Vagina (tissue), 2 donors: ENCODE measurements around the gene MUC13. TPM values are rescaled to one million over a fixed set of nuclear protein-coding genes. Genes with fewer than 3 reads are reported as not detected.

Source experiments
- DNase-seq, 2 donors: peaks; one replicate each; pipeline ENCODE4 v3.0.0-alpha.2; 2017; ENCODE audit errors: extremely low spot score in 2 of 2
- H3K27ac ChIP-seq: fragments of 200-600 bp; sonication (generic); one replicate; pipeline ENCODE4 v1.5.1; 2019
- H3K27me3 ChIP-seq: fragments of 200-600 bp; sonication (generic); one replicate; pipeline ENCODE4 v1.5.1; 2019
- H3K36me3 ChIP-seq, 2 donors: fragments of 200-600 bp; sonication (generic); one replicate each; pipeline ENCODE4 v1.5.1; 2017 to 2019
- H3K4me1 ChIP-seq: fragments of 200-600 bp; sonication (generic); one replicate; pipeline ENCODE4 v1.5.1; 2019
- H3K4me3 ChIP-seq, 2 donors: fragments of 200-600 bp; sonication (generic); 1 replicate in 1 of 2; 2 replicates in 1 of 2; pipeline ENCODE4 v1.5.1; 2016 to 2019
- H3K9me3 ChIP-seq: fragments of 200-600 bp; sonication (generic); one replicate; pipeline ENCODE4 v1.5.1; 2019
- POLR2A ChIP-seq, 2 donors: fragments of 450-650 bp; IDR thresholded peaks; one replicate each; pipeline ENCODE4 v1.6.1; 2017; ENCODE audit warnings: antibody characterized with exemption in 2 of 2, mild to moderate bottlenecking in 2 of 2, moderate library complexity in 2 of 2
- POLR2AphosphoS5 ChIP-seq, 2 donors: sonication (generic); formaldehyde crosslinking; IDR thresholded peaks; one replicate each; pipeline ENCODE4 v1.9.0; 2017; ENCODE audit warnings: antibody characterized with exemption in 2 of 2, mild to moderate bottlenecking in 2 of 2, low read depth in 1 of 2; ENCODE audit not compliant: insufficient read depth in 1 of 2
- intact Hi-C: fragments of 100-400 bp; cut with DNase I; formaldehyde crosslinking; loops from one replicate; pipeline ENCODE4 v1.15.1; 2023
- total RNA-seq: library from RNA; depleted of rRNA; stranded (reverse); fragments of >200 nt; gene quantifications from one replicate; pipeline ENCODE4 v1.2.3, GENCODE V29; 2016
- TF ChIP-seq, protein P1 (sequence below), 3 experiments: fragments of 450-650 bp in 2 of 3; fragments of 200-600 bp in 1 of 3; sonication (generic) in 1 of 3; IDR thresholded peaks; one replicate each; pipeline ENCODE4 v1.5.1; 2017 to 2019; ENCODE audit warnings: antibody characterized with exemption in 3 of 3, mild to moderate bottlenecking in 2 of 3, moderate library complexity in 2 of 3

MUC13 gene
- total RNA-seq, 1 donor from 2014 or later, result not detected

DNA sequence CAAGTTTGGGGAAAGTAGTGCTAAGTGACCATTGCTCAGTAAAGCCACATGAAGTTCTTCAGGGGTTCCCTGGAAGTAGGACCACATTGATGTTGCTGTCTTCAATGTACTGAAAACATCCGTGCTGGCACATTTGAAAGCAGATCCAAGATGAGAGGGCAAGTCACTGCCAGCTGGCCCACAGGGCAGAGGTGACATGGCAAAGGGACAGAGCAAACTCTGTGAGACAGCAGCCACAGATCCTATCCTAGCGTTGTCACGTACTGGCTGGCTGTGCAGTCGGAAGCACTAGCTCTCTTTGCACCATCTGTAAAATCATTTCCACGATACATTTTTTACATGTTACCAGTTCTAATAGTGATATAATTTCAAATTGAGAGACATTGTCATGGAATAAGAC lies 13.8 kb downstream of the MUC13 start:
- DNase-seq, result no peak
- Histone ChIP-seq H3K4me1 (no peaks in the 10 kb centered on the region), H3K4me3 (no peak overlapping the region), H3K9me3 (no peaks in the 10 kb centered on the region), H3K27ac (no peak overlapping the region), H3K36me3 (no peaks in the 10 kb centered on the region), H3K27me3 (no peaks in the 10 kb centered on the region)
- TF ChIP-seq POLR2AphosphoS5 (IDR thresholded peaks at IDR 0.05; ENCODE audit: insufficient read depth in 1 of 2, low read depth in 1 of 2) (no peak), POLR2A (IDR thresholded peaks at IDR 0.05) (no peak)
- TF ChIP-seq, protein P1, sequence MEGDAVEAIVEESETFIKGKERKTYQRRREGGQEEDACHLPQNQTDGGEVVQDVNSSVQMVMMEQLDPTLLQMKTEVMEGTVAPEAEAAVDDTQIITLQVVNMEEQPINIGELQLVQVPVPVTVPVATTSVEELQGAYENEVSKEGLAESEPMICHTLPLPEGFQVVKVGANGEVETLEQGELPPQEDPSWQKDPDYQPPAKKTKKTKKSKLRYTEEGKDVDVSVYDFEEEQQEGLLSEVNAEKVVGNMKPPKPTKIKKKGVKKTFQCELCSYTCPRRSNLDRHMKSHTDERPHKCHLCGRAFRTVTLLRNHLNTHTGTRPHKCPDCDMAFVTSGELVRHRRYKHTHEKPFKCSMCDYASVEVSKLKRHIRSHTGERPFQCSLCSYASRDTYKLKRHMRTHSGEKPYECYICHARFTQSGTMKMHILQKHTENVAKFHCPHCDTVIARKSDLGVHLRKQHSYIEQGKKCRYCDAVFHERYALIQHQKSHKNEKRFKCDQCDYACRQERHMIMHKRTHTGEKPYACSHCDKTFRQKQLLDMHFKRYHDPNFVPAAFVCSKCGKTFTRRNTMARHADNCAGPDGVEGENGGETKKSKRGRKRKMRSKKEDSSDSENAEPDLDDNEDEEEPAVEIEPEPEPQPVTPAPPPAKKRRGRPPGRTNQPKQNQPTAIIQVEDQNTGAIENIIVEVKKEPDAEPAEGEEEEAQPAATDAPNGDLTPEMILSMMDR (IDR thresholded peaks at IDR 0.05), result no peak
- intact Hi-C loops, result no loop called here

DNA sequence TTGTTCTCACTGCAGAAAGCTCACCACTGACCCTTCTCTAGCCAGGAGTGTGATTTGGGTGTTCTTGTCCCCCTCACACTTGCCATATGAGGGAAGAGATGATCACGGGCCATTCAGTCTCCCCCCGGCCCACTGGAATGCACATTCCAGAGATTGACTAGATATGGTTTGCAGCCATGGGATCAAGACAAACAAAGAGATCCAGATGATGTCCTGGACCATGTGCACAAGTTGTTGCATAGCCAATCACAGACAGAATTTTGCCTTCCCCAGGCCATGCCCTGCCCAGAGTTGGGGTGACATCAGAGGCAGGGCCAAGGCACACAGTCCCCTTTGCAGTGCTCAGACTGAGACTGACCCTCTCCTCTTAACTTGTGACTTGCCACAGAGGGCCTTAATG lies 14.8 kb downstream of the MUC13 start:
- Histone ChIP-seq H3K36me3 (no peaks in the 10 kb centered on the region), H3K27ac (no peak overlapping the region), H3K9me3 (no peaks in the 10 kb centered on the region), H3K4me3 (no peak overlapping the region), H3K27me3 (no peaks in the 10 kb centered on the region), H3K4me1 (no peaks in the 10 kb centered on the region)
- intact Hi-C loops, result no loop called here
- TF ChIP-seq POLR2A (IDR thresholded peaks at IDR 0.05), result no peak
- TF ChIP-seq POLR2AphosphoS5 (IDR thresholded peaks at IDR 0.05; ENCODE audit: insufficient read depth in 1 of 2, low read depth in 1 of 2), result no peak
- TF ChIP-seq, protein P1 (IDR thresholded peaks at IDR 0.05), result no peak
- DNase-seq, result no peak

DNA sequence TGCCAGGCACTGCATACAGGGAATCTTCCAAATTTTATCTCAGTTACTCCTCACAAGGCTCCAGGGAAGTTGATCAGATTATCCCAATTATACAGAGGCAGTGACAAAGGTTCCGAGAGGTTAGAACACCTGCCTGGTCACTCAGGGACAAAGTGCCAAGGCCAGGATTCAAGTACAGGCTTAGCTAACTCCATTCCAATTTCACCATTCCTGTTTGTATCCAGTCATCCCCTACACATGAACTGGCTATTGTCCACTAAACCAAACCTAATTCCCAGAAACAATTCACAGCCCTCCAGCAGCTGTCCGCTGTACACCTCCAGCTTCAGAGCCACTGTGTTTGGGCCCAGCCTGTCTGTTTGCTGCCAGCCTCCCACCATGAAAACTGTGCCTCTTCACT lies 16.0 kb downstream of the MUC13 start:
- DNase-seq, result no peak
- H3K9me3 ChIP-seq, result no peaks in the 10 kb centered on the region
- TF ChIP-seq, protein P1 (IDR thresholded peaks at IDR 0.05), result no peak
- TF ChIP-seq POLR2AphosphoS5 (IDR thresholded peaks at IDR 0.05; ENCODE audit: insufficient read depth in 1 of 2, low read depth in 1 of 2) (no peak), POLR2A (IDR thresholded peaks at IDR 0.05) (no peak)
- H3K27ac ChIP-seq, result no peak overlapping the region
- no peak overlapping the region for H3K4me3 ChIP-seq
- H3K36me3 ChIP-seq, result no peaks in the 10 kb centered on the region
- no peaks in the 10 kb centered on the region for H3K4me1 ChIP-seq
- no peaks in the 10 kb centered on the region for H3K27me3 ChIP-seq
- intact Hi-C loops, result no loop called here

DNA sequence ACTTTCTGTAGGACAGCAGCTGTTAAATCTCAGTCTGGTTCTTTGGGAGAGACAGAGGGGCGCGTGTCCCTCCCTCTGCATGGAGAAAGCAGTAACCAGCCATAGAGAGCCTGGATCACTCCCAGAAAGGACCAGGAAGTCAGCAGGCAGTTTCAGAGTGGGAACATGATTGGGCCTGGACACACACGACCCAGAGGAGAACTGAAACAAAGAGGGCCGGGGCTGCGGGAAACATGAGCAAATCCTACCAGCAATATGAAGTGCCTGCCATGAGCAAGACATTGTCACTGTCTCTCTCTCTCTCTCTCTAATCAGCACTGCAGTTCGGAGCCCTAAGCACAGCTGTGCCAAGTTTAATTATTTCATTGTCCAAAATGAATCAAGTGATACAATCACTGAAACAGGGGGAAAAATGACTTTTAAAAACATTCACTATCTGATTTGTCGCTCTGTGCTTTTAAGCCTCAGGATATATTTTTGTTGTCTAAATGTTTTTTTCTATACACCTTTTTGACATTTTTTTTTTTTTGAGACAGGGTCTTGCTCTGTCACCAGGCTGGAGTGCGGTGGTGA lies 17.6 kb downstream of the MUC13 start:
- H3K9me3 ChIP-seq, result no peaks in the 10 kb centered on the region
- no peaks in the 10 kb centered on the region for H3K27me3 ChIP-seq
- no peak overlapping the region for H3K4me3 ChIP-seq
- no peaks in the 10 kb centered on the region for H3K4me1 ChIP-seq
- no peak for DNase-seq
- no peak overlapping the region for H3K27ac ChIP-seq
- intact Hi-C loops, result no loop called here
- TF ChIP-seq POLR2A (IDR thresholded peaks at IDR 0.05), result no peak
- no peak for TF ChIP-seq POLR2AphosphoS5 (IDR thresholded peaks at IDR 0.05; ENCODE audit: insufficient read depth in 1 of 2, low read depth in 1 of 2)
- TF ChIP-seq, protein P1 (IDR thresholded peaks at IDR 0.05), result no peak
- no peaks in the 10 kb centered on the region for H3K36me3 ChIP-seq

DNA sequence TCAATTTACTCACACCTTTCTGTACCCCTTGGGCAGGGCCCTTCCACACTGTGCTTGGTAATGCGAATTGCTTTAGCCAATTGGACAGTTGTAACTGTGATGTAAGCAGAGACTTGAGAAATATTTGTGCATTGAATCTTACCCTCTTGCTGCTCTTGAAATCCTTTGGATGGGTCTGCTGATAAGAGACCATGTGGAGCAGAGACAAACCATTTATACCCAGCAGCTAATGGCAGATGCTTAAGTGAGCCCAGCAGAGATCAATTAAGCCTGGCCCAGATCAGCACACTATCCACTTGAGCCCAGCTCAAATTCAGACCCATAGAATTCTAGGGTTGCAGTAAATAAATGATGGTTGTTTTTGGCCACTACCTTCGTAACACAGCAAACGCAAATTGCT lies 19.3 kb downstream of the MUC13 start:
- TF ChIP-seq, protein P1 (IDR thresholded peaks at IDR 0.05), result no peak
- no peak for TF ChIP-seq POLR2AphosphoS5 (IDR thresholded peaks at IDR 0.05; ENCODE audit: insufficient read depth in 1 of 2, low read depth in 1 of 2)
- no peak for TF ChIP-seq POLR2A (IDR thresholded peaks at IDR 0.05)
- H3K27ac ChIP-seq, result no peak overlapping the region
- no peaks in the 10 kb centered on the region for H3K9me3 ChIP-seq
- H3K4me3 ChIP-seq, result no peak overlapping the region
- H3K4me1 ChIP-seq, result no peaks in the 10 kb centered on the region
- H3K27me3 ChIP-seq, result no peaks in the 10 kb centered on the region
- intact Hi-C loops, result no loop called here
- H3K36me3 ChIP-seq, result no peaks in the 10 kb centered on the region
- DNase-seq, result no peak
